Smooth muscle cell (in vitro differentiated cells): ENCODE results near the gene INHBE. TPM values are rescaled to one million over a fixed set of nuclear protein-coding genes. Genes with fewer than 3 reads are reported as not detected.
A peak's percentile ranks its signal among the peaks of the same experiment; 100 is the strongest.

Experiments
- DNase-seq: peaks from one replicate; lab custom pipeline; 2025; ENCODE audit not compliant: unreplicated experiment; lab: John Stamatoyannopoulos, UW
- H2AFZ ChIP-seq: fragments of 200-600 bp; sonication (generic); 2 replicates; pipeline ENCODE4 v1.6.0; 2016; ENCODE audit warnings: antibody characterized with exemption, low read depth, mild to moderate bottlenecking
- H3F3A ChIP-seq: fragments of 200-600 bp; sonication (generic); 2 replicates; pipeline ENCODE4 v1.6.0; 2017; ENCODE audit warnings: antibody characterized with exemption, low read depth
- H3K27ac ChIP-seq: fragments of 200-600 bp; sonication (generic); 2 replicates; pipeline ENCODE4 v1.5.1; 2016; ENCODE audit warnings: low read depth, mild to moderate bottlenecking
- H3K27me3 ChIP-seq: fragments of 200-600 bp; sonication (generic); 2 replicates; pipeline ENCODE4 v1.6.1; 2016; ENCODE audit warnings: low read depth, mild to moderate bottlenecking
- H3K36me3 ChIP-seq: fragments of 200-600 bp; sonication (generic); 2 replicates; pipeline ENCODE4 v1.5.1; 2016; ENCODE audit warnings: low read depth
- H3K4me1 ChIP-seq: fragments of 200-600 bp; sonication (generic); 2 replicates; pipeline ENCODE4 v1.5.1; 2016; ENCODE audit warnings: low read depth
- H3K4me2 ChIP-seq: fragments of 200-600 bp; sonication (generic); 2 replicates; pipeline ENCODE4 v1.6.0; 2016; ENCODE audit warnings: mild to moderate bottlenecking
- H3K4me3 ChIP-seq: fragments of 200-600 bp; sonication (generic); 2 replicates; pipeline ENCODE4 v1.5.1; 2016; ENCODE audit warnings: mild to moderate bottlenecking
- H3K79me2 ChIP-seq: fragments of 200-600 bp; sonication (generic); 2 replicates; pipeline ENCODE4 v1.6.0; 2016; ENCODE audit warnings: low read depth, mild to moderate bottlenecking
- H3K9ac ChIP-seq: fragments of 200-600 bp; sonication (generic); 2 replicates; pipeline ENCODE4 v1.6.0; 2016; ENCODE audit warnings: low read depth
- H3K9me3 ChIP-seq: fragments of 200-600 bp; sonication (generic); replicated peaks from 2 replicates; pipeline ENCODE4 v1.5.1; 2016; ENCODE audit warnings: low read depth
- H4K20me1 ChIP-seq: fragments of 200-600 bp; sonication (generic); 2 replicates; pipeline ENCODE4 v1.6.0; 2016; ENCODE audit warnings: low read depth
- CTCF ChIP-seq: fragments of 200-600 bp; sonication (generic); IDR thresholded peaks from 2 replicates; pipeline ENCODE4 v1.5.1; 2017; ENCODE audit warnings: borderline replicate concordance, mild to moderate bottlenecking, antibody characterized with exemption; ENCODE audit not compliant: insufficient read depth, poor library complexity, severe bottlenecking
- WGBS: methylation state at CpG from one replicate; pipeline ENCODE4 v1.1.7; 2016; ENCODE audit warnings: low lambda C conversion rate; 5-methylcytosine and 5-hydroxymethylcytosine counted together
- polyA plus RNA-seq: library from polyadenylated mRNA; unstranded; fragments of >200 nt; fragmentation: Nextera tagmentation; extraction: Ambion mirVana; gene quantifications from 2 replicates; pipeline ENCODE4 v1.2.1, GENCODE V29; 2016
- total RNA-seq: library from RNA; depleted of rRNA; stranded (reverse); fragments of >200 nt; gene quantifications from 2 replicates; pipeline ENCODE4 v1.2.3, GENCODE V29; 2014

INHBE gene
- total and polyA plus RNA-seq, 2 experiments from 2014 or later, result 2.1 to 11.5 TPM

- Histone ChIP-seq H3K79me2 (peaks cover 10% of the 10 kb centered on the region), H3K27ac (peak overlapping the region; percentile 89)
- 92% methylated on average over 6 of the region's 6 CpGs for WGBS
These were observed 1.8 kb downstream of the INHBE start for GRCh38 chr12:57456737-57457490.

GRCh38 chr12:57458665-57459054 is 3.6 kb downstream of the INHBE start:
- H3K4me3 ChIP-seq, result peak overlapping the region; percentile 73
- H3K27me3 ChIP-seq, result no peaks in the 10 kb centered on the region
- no peaks in the 10 kb centered on the region for H3K9me3 ChIP-seq
- peak overlapping the region; percentile 66 for H3K9ac ChIP-seq
- H3K36me3 ChIP-seq, result no peaks in the 10 kb centered on the region
- H2AFZ ChIP-seq, result peak overlapping the region; percentile 77
- no peak for TF ChIP-seq CTCF
- 36% methylated on average over 3 of the region's 3 CpGs for WGBS
- peak overlapping the region; percentile 100 for H3K4me2 ChIP-seq
- peak overlapping the region; percentile 89 for H3K27ac ChIP-seq
- peaks cover 23% of the 10 kb centered on the region for H3K4me1 ChIP-seq
- no peaks in the 10 kb centered on the region for H4K20me1 ChIP-seq
- peaks cover 10% of the 10 kb centered on the region for H3K79me2 ChIP-seq
- no peak for DNase-seq
- H3F3A ChIP-seq, result peaks cover 10% of the 10 kb centered on the region

More at GRCh38 chr12:57456737-57457490, 1.8 kb downstream of the INHBE start:
- Histone ChIP-seq H2AFZ (no peak overlapping the region), H4K20me1 (no peaks in the 10 kb centered on the region), H3K27me3 (no peaks in the 10 kb centered on the region), H3K36me3 (no peaks in the 10 kb centered on the region), H3K4me1 (peaks cover 23% of the 10 kb centered on the region), H3K9me3 (no peaks in the 10 kb centered on the region), H3K4me3 (no peak overlapping the region), H3F3A (peaks cover 10% of the 10 kb centered on the region), H3K9ac (peak overlapping the region; percentile 16), H3K4me2 (peak overlapping the region; percentile 37)
- DNase-seq, result no peak
- TF ChIP-seq CTCF, result no peak

GRCh38 chr12:57459055-57459749 is 4.1 kb downstream of the INHBE start:
- H3K9me3 ChIP-seq, result no peaks in the 10 kb centered on the region
- no peaks in the 10 kb centered on the region for H4K20me1 ChIP-seq
- DNase-seq, result peak; percentile 81
- H3K4me3 ChIP-seq, result peak overlapping the region; percentile 73
- H3K4me1 ChIP-seq, result peaks cover 23% of the 10 kb centered on the region
- no peaks in the 10 kb centered on the region for H3K36me3 ChIP-seq
- 2% methylated on average over 24 of the region's 24 CpGs for WGBS
- peak overlapping the region; percentile 100 for H3K4me2 ChIP-seq
- TF ChIP-seq CTCF, result peak; percentile 85
- H3K9ac ChIP-seq, result peak overlapping the region; percentile 66
- no peaks in the 10 kb centered on the region for H3K27me3 ChIP-seq
- peak overlapping the region; percentile 84 for H2AFZ ChIP-seq
- peaks cover 10% of the 10 kb centered on the region for H3K79me2 ChIP-seq
- peaks cover 10% of the 10 kb centered on the region for H3F3A ChIP-seq
- peak overlapping the region; percentile 89 for H3K27ac ChIP-seq
